ENCODE results near the gene HASPIN.

Gene HASPIN

DNA sequence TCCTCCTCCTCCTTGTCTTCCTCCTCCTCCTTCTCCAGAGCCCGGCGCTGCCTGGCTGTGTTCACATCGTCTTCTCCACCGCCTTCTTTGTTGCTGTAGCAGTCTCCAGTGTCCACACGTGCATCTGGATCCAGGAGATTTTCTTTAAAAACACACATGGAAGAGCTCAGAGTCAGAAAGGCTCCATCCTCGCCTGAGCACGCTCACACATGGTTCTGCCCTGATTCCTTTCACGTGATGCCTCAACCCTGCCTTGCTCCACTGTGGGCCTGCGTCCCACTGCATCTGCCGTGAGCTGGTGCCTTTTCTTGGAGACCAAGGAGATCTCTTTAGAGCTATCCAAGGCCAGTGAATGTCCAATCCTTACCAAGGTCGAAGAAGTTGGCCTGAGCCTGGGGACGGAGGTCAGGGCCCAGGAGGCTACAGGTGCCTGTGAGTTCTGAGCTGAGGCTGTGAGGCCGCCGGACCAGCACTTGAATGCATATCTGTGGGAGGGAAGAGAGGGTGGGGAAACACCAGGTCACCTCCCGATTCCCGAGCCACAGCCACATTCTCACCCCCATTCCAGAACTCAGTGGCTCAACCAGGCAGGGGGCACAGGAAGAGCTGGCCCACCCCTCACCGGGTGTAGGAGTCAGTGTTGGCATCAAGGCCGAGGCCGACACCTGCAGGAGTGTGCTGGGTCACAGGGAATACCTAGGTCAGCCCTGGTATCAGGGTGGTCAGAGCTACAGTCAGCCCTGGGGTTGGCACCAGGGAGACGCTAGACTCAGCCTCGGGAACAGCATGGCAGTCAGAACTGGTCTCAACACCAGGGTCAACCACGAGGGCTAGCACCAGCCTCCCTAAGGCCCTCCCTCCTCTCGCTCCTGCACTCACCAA, 37.6 kb downstream of the HASPIN start:
- Mint-ChIP-seq H3K27ac (peak overlapping the region; percentile 75), H3K4me3 (no peak overlapping the region), H3K27me3 (no peaks in the 10 kb centered on the region), H3K36me3 (no peaks in the 10 kb centered on the region), H3K9me3 (peaks cover 6% of the 10 kb centered on the region), H3K4me1 (peaks cover 35% of the 10 kb centered on the region)
- no peak for ATAC-seq

DNA sequence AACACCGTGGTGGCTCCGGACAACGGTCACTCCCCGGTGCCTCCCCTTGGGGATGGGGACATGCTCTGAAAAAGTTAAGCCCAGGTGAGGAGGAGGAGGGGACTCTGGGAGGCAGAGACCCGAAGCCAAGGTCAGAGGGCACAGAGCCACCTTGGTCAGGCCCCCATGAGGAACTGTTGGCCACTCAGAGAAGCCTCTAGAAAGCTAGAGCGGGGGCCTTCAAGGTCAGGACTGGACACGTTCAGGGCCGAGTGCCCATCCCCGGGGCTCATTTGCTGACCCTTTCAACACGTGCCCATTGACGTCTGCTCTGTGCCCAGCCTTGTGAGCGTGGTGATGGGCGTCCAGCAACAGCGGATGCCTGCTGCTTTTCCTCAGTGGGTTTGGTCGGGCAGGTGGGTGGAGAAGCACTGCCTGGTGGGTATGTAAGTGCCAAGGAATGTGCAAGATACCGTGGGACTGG, 38.2 kb downstream of the HASPIN start:
- Mint-ChIP-seq H3K27ac (peak overlapping the region; percentile 85), H3K4me1 (peaks cover 35% of the 10 kb centered on the region), H3K27me3 (no peaks in the 10 kb centered on the region), H3K36me3 (no peaks in the 10 kb centered on the region), H3K4me3 (no peak overlapping the region), H3K9me3 (peaks cover 6% of the 10 kb centered on the region)
- ATAC-seq, result no peak

DNA sequence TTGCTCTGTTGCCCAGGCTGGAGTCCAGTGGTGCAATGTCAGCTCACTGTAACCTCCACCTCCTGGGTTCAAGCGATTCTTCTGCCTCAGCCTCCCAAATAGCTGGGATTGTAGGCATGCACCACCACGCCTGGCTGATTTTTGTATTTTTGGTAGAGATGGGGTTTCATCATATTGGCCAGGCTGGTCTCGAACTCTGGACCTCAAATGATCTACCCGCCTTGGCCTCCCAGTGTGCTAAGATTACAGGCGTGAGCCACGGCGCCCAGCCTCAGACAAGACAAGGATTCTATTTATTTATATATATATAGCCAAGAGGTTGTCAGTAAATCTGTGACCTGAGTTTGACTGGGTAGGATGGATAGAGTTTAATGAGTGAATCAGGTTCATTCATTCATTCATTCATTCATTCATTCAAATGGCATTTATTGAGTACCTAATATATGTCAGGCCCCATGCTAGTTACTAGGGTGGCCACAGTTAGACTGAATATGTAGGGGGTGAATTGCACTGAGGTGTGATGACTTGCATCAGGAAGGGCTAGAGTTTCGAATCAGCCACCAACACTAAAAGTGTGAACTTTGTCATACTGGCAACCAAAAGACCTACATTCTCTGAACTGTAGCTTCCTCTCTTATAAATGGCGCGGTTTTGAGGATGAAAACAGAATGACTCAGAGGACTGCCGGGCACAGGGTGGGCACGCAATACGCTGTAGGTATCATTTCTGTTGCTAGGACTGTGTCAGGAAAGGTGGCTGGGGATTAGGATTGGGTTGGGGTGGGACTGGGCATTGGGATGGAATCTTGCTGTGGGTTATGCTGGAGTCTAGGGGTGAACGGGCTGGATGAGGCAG, 39.4 kb downstream of the HASPIN start:
- Mint-ChIP-seq H3K4me3 (peak overlapping the region; percentile 68), H3K4me1 (peaks cover 35% of the 10 kb centered on the region), H3K27me3 (no peaks in the 10 kb centered on the region), H3K27ac (peak overlapping the region; percentile 85), H3K36me3 (no peaks in the 10 kb centered on the region), H3K9me3 (peaks cover 6% of the 10 kb centered on the region)
- ATAC-seq, result peak; percentile 78

DNA sequence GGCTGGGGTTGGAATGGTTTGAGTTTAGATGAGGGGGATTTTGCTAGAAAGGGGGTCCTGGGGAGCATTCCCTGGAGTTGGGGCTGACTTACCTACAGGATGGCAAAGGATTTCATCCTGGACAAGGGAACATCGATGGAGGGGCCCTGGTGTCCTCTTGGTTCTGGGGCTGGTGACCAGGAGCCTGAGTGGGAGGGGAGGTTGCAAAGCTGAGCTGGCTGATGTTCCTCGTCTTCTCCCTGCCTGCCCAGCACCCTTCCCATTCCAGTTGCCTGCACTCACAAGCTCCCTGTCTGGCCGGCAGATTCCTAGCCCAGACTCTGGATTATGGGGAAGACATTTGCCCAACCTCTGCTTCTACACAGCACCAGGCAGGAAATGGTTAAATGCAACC, 40.1 kb downstream of the HASPIN start:
- peak overlapping the region; percentile 85 for H3K27ac Mint-ChIP-seq

DNA sequence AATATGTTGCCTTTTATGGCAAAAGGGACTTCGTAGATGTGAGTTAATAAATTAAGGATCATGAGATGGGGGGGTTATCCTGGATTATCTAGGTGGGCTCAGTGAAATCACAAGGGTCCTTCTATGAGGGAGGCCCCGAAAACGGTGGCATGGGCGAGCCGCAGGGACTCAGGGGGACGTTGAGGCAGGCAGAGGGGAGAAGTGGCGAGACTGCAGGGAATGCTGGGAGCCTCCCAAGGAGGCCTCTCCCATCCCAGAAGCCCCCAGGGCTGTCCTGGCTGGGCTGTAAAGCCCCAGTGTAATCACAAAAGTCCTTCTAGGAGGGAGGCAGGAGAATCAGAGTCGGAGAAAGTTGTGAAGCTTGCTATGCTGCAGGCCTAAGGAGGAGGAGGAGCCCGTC, 42.3 kb downstream of the HASPIN start:
- Mint-ChIP-seq H3K4me3 (peak overlapping the region; percentile 24), H3K4me1 (peaks cover 46% of the 10 kb centered on the region), H3K36me3 (no peaks in the 10 kb centered on the region), H3K9me3 (no peaks in the 10 kb centered on the region), H3K27me3 (no peaks in the 10 kb centered on the region), H3K27ac (peak overlapping the region; percentile 85)
- no peak for ATAC-seq

More for the DNA sequence above, 40.1 kb downstream of the HASPIN start:
- Mint-ChIP-seq H3K4me3 (peak overlapping the region; percentile 68), H3K36me3 (no peaks in the 10 kb centered on the region), H3K27me3 (no peaks in the 10 kb centered on the region), H3K9me3 (peaks cover 6% of the 10 kb centered on the region), H3K4me1 (peaks cover 41% of the 10 kb centered on the region)
- ATAC-seq, result no peak

DNA sequence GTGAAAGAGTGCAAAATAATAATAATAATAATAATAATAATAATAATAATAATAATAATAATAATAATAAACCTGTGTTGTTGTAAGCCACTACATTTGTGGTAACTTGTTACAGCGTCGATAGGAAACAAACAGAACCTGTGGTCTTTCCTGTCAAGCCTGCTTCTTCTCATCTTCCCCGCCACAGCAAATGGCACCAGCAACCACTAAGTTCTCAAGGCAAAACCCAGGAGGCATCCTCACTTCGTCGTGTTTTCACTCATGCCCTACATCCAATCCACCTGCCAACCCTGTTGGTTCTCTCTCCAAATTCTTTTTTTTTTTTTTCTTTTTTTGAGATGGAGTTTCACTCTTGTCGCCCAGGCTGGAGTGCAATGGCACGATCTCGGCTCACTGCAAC, 43.1 kb downstream of the HASPIN start:
- H3K4me3 Mint-ChIP-seq, result no peak overlapping the region
- no peaks in the 10 kb centered on the region for H3K9me3 Mint-ChIP-seq
- H3K36me3 Mint-ChIP-seq, result no peaks in the 10 kb centered on the region
- peaks cover 45% of the 10 kb centered on the region for H3K4me1 Mint-ChIP-seq
- H3K27me3 Mint-ChIP-seq, result no peaks in the 10 kb centered on the region
- no peak for ATAC-seq
- H3K27ac Mint-ChIP-seq, result peak overlapping the region; percentile 85

DNA sequence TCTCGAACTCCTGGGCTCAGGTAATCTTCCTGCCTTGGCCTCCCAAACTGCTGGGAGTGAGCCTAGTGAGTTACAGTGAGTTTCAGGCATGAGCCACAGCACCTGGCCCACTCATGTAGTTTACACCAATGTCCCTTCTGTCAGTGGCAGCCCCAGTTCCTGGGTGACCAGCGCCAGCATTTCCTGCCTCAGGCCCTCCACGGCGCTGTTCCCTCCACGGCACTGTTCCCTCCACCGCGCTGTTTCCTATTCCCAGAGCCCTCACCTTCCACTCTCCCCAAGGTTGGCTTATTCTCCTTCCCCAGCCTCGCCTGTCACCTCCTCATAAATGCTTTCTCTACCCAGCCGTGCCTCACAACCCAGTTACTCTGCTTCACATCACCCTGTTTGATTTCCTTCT, 44.6 kb downstream of the HASPIN start:
- peaks cover 54% of the 10 kb centered on the region for H3K4me1 Mint-ChIP-seq
- H3K27me3 Mint-ChIP-seq, result no peaks in the 10 kb centered on the region
- peak overlapping the region; percentile 55 for H3K27ac Mint-ChIP-seq
- no peaks in the 10 kb centered on the region for H3K36me3 Mint-ChIP-seq
- no peak overlapping the region for H3K4me3 Mint-ChIP-seq
- no peak for ATAC-seq
- no peaks in the 10 kb centered on the region for H3K9me3 Mint-ChIP-seq

DNA sequence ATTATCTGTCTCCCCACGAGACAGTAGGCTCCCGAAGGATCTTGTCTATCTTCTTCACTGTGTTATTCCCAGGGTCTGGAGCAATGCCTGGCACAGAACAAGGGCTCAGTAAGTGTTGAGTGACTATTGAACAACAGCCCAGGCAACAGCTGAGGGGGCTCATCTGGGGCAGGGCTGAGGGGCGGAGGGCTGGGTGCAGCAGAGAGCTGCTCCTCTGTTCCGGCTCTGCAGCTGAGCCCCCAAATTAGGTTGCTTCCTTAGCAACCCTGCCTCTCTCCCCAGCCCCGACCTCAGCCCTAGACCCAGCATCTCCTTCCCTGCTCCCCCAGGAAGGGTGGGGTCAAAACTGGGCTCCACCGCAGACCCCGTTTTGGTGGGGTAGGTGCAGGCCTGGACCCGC, 45.1 kb downstream of the HASPIN start:
- Mint-ChIP-seq H3K27ac (peak overlapping the region; percentile 55), H3K36me3 (no peaks in the 10 kb centered on the region), H3K27me3 (no peaks in the 10 kb centered on the region), H3K9me3 (no peaks in the 10 kb centered on the region), H3K4me1 (peaks cover 50% of the 10 kb centered on the region), H3K4me3 (no peak overlapping the region)
- ATAC-seq, result no peak

DNA sequence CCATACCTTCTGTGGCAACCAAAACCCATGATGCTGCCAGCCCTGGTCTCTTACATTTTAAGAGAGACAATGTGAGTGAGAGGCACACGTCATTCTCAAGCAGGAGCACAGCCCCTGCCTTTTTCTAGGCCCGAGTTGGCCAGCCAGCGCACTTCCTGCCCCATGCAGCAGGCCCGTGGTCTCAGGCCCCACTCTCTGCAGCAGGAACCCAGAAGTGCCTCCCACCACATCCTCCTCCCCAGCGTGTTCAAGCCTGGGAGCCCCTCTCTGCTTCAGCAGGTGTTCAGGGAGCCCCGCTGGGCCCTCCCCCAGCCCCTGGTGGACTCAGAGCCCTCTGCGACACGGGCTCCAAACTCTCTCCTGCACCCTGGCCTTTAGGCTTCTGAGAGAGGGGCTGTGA, 46.8 kb downstream of the HASPIN start:
- H3K27me3 Mint-ChIP-seq, result no peaks in the 10 kb centered on the region
- H3K4me3 Mint-ChIP-seq, result no peak overlapping the region
- H3K36me3 Mint-ChIP-seq, result no peaks in the 10 kb centered on the region
- no peaks in the 10 kb centered on the region for H3K9me3 Mint-ChIP-seq
- ATAC-seq, result peak; percentile 85
- H3K27ac Mint-ChIP-seq, result peak overlapping the region; percentile 86
- H3K4me1 Mint-ChIP-seq, result peaks cover 36% of the 10 kb centered on the region

DNA sequence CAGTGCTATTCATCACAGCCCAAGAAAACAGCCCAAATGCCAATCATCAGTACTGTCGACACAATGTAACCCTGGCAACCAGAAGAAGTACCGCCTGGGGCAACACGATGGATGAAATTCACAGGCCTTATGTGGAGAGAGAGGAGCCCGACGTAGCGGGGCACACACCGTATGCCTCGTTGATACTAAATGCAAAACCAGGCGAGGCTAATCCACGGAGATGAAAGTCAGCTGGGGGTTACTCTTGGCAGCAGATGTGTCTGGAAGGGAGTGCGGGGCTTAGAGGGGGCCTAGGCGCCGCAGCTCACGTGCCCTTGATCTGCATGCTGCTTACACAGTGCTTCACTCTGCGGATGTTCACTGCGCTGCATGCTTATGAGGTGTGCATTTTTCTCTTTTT, 47.4 kb downstream of the HASPIN start:
- no peak overlapping the region for H3K4me3 Mint-ChIP-seq
- H3K9me3 Mint-ChIP-seq, result no peaks in the 10 kb centered on the region
- H3K4me1 Mint-ChIP-seq, result peaks cover 30% of the 10 kb centered on the region
- H3K27me3 Mint-ChIP-seq, result no peaks in the 10 kb centered on the region
- peak overlapping the region; percentile 86 for H3K27ac Mint-ChIP-seq
- no peaks in the 10 kb centered on the region for H3K36me3 Mint-ChIP-seq
- no peak for ATAC-seq

DNA sequence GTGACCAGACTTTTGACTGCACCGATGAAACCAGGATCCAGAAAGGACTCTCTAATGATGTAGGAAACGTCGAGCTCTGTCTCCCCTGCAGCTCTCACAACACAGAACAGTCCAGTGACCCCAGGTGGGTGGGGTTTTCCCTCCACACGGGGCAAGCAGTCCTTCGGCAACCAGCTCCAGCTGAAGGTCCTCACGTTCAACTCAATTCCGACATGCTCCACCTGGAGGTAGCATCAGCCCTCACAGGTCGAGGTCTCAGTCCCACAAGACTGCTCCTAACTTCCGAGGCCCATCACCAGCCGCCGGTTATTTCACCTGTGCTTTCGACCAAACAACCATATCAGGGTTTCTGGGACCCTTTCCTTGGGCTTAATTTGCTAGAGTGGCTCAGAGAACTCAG, 49.1 kb downstream of the HASPIN start:
- Mint-ChIP-seq H3K4me3 (no peak overlapping the region), H3K27ac (peak overlapping the region; percentile 46)

DNA sequence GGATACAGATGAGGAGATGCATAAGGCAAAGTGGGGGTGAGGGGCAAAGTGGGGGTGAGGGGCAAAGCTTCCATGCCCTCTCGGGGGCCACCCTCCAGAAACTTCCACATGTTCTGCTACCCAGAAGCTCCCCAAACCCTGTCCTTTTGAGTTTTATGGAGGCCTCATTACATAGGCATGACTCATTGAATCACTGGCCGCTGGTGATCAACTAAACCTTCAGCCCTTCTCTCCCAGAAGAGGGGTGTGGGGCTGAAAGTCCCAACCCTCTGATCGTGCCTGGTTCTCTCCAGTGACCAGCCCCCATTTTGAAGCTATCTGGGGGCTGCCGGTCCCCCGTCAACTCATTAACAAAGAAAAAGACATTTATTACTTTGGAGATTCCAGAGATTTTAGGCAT, 49.8 kb downstream of the HASPIN start:
- no peak overlapping the region for H3K4me3 Mint-ChIP-seq
- no peak for ATAC-seq
- no peaks in the 10 kb centered on the region for H3K27me3 Mint-ChIP-seq
- H3K9me3 Mint-ChIP-seq, result no peaks in the 10 kb centered on the region
- H3K27ac Mint-ChIP-seq, result peak overlapping the region; percentile 46
- no peaks in the 10 kb centered on the region for H3K36me3 Mint-ChIP-seq
- peaks cover 25% of the 10 kb centered on the region for H3K4me1 Mint-ChIP-seq

More for the DNA sequence above, 49.1 kb downstream of the HASPIN start:
- Mint-ChIP-seq H3K27me3 (no peaks in the 10 kb centered on the region), H3K9me3 (no peaks in the 10 kb centered on the region), H3K36me3 (no peaks in the 10 kb centered on the region), H3K4me1 (peaks cover 28% of the 10 kb centered on the region)
- no peak for ATAC-seq

DNA sequence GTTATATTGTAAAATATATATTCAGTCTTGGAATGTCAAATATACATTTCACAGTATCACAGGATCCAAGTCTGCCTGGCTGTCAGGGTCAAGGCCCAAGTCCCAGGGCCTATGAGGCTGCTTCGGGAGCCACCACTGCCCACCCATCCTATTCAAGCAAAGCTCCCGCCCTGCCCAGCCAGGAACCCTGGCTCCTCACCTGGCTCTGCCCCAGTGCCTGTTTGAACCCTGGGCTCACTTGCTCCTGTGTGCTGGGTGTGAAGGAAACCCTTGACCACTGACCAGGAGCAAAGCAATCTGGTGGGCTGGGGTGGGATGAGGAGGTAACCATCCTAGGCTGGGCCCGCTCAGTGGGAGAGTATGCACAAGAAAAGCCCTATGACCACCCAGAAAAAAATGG, 50.3 kb downstream of the HASPIN start:
- no peak for ATAC-seq
- no peaks in the 10 kb centered on the region for H3K36me3 Mint-ChIP-seq
- peaks cover 22% of the 10 kb centered on the region for H3K4me1 Mint-ChIP-seq
- H3K27ac Mint-ChIP-seq, result no peak overlapping the region
- H3K9me3 Mint-ChIP-seq, result no peaks in the 10 kb centered on the region
- no peak overlapping the region for H3K4me3 Mint-ChIP-seq
- no peaks in the 10 kb centered on the region for H3K27me3 Mint-ChIP-seq
